WERI-Rb-1 (cell line): Measurements from ENCODE around the gene ABAT.
"Not testable (repeated sequence)": the region's sequence is repeated elsewhere in the genome, so short reads cannot be mapped to it uniquely, and the experiment has no call there.

Experiments used
- DNase-seq: peaks from one replicate; pipeline ENCODE4 v3.0.0-alpha.2; 2020
- H3K27ac ChIP-seq: fragments of 250-450 bp; sonication (Bioruptor Pico); 2 replicates; pipeline ENCODE4 v1.5.1; 2020; ENCODE audit warnings: mild to moderate bottlenecking, moderate library complexity
- H3K27me3 ChIP-seq: fragments of 250-450 bp; sonication (Bioruptor Pico); 2 replicates; pipeline ENCODE4 v1.5.1; 2021; ENCODE audit warnings: mild to moderate bottlenecking, low read depth, moderate library complexity; ENCODE audit not compliant: insufficient read depth, severe bottlenecking
- H3K36me3 ChIP-seq: fragments of 250-450 bp; sonication (Bioruptor Pico); 2 replicates; pipeline ENCODE4 v1.5.1; 2020; ENCODE audit warnings: mild to moderate bottlenecking, moderate library complexity
- H3K4me3 ChIP-seq: 2 replicates; pipeline ENCODE4 v1.5.1; 2011; ENCODE audit warnings: low read depth, mild to moderate bottlenecking, control low read depth, low read length
- H3K9me3 ChIP-seq: fragments of 250-450 bp; sonication (Bioruptor Pico); 2 replicates; pipeline ENCODE4 v1.5.1; 2021; ENCODE audit warnings: mild to moderate bottlenecking, moderate library complexity; ENCODE audit not compliant: severe bottlenecking
- TF ChIP-seq, protein P1 (sequence below): IDR thresholded peaks from 2 replicates; pipeline ENCODE4 v1.5.1; 2011; ENCODE audit warnings: low read depth, mild to moderate bottlenecking, control low read depth, inconsistent platforms, low read length

The ABAT gene

DNA sequence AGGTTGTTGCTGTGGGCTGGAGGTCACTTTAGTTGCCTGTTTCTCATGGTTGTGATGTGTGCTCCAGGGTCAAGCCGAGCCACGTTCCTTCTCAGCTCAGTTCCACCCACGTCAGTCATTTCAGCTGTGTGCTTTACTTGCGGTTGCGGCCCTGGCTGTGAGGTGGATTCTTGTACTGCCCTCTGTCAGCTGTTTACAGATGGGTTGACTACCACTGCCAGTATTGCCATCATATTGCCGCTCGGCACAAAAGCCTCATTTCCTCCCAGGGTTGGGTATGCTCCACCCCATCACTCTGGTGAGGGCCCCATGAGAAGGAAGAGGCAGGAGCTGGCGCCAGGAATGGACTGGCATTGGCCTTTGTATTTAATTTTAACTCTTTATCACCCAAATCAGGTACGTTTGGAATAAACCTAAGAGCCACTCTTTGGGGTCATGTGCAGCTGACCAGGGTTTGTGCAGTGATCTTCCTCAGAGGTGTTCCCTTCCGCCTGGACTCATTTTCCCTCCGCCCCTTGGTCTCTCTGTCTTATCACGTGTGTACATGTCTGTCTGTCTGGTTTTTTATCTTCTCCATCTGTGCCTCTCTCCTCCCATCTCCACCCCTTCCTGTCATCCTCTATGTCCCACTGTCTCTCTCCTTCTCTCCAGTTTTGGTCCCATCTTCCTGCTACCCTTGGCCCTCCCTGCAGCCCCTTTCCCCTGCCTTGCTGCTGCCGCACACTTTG lies 27.9 kb upstream of the ABAT start:
- Histone ChIP-seq H3K27me3 (no peaks in the 10 kb centered on the region), H3K9me3 (no peaks in the 10 kb centered on the region), H3K27ac (no peak overlapping the region), H3K36me3 (peaks cover 60% of the 10 kb centered on the region), H3K4me3 (no peak overlapping the region)
- no peak for DNase-seq
- TF ChIP-seq, protein P1, sequence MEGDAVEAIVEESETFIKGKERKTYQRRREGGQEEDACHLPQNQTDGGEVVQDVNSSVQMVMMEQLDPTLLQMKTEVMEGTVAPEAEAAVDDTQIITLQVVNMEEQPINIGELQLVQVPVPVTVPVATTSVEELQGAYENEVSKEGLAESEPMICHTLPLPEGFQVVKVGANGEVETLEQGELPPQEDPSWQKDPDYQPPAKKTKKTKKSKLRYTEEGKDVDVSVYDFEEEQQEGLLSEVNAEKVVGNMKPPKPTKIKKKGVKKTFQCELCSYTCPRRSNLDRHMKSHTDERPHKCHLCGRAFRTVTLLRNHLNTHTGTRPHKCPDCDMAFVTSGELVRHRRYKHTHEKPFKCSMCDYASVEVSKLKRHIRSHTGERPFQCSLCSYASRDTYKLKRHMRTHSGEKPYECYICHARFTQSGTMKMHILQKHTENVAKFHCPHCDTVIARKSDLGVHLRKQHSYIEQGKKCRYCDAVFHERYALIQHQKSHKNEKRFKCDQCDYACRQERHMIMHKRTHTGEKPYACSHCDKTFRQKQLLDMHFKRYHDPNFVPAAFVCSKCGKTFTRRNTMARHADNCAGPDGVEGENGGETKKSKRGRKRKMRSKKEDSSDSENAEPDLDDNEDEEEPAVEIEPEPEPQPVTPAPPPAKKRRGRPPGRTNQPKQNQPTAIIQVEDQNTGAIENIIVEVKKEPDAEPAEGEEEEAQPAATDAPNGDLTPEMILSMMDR = no peak

DNA sequence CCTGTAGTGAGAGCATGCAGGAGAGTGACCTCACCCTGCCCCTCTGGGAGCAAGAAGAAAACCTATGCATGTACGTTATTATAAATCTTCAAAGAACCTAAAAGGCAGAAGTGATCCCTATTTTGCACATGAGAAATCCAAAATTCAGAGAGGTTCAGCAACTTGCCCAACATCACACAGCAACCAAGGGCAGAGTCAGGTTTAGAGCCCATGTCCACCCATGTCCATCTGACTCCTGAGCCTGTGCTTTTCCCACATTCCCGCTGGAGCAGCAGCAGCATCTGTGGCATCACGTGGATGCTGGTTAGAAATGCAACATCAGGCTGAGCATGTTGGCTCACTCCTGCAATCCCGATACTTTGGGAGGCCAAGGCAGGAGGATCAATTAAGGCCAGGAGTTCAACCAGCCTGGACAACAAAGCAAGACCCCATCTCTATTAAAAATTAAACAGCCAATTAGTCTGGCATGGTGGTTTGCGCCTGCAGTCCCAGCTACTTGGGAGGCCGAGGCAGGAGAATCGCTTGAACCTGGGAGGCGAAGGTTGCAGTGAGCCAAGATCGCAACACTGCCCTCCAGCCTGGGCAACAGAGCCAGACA lies 26.6 kb upstream of the ABAT start:
- TF ChIP-seq, protein P1 = no peak
- no peak for DNase-seq
- Histone ChIP-seq H3K9me3 (no peaks in the 10 kb centered on the region), H3K27ac (no peak overlapping the region), H3K27me3 (no peaks in the 10 kb centered on the region), H3K4me3 (no peak overlapping the region), H3K36me3 (peaks cover 47% of the 10 kb centered on the region)

DNA sequence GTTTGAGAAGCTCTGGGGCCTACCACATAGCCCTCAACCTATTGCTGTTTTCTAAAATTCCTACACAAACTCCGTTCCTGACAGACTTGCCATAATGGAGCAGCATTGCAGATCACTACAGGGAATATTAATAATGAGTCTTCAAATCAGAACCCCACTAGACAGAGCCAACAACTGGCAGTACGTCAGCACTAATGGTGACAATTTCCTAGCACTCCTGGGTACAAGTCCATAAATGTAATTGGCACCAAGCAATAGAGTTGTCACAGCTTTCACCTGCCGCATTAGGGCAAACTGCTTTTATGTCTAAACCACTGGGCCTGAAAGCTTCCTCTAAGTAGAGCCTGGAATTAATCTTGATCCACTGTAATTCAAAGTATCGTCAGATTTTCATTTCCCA lies 25.5 kb upstream of the ABAT start:
- no peak for DNase-seq
- H3K4me3 ChIP-seq = no peak overlapping the region
- no peaks in the 10 kb centered on the region for H3K27me3 ChIP-seq
- H3K9me3 ChIP-seq = no peaks in the 10 kb centered on the region
- TF ChIP-seq, protein P1 = no peak
- peaks cover 36% of the 10 kb centered on the region for H3K36me3 ChIP-seq
- H3K27ac ChIP-seq = no peak overlapping the region

DNA sequence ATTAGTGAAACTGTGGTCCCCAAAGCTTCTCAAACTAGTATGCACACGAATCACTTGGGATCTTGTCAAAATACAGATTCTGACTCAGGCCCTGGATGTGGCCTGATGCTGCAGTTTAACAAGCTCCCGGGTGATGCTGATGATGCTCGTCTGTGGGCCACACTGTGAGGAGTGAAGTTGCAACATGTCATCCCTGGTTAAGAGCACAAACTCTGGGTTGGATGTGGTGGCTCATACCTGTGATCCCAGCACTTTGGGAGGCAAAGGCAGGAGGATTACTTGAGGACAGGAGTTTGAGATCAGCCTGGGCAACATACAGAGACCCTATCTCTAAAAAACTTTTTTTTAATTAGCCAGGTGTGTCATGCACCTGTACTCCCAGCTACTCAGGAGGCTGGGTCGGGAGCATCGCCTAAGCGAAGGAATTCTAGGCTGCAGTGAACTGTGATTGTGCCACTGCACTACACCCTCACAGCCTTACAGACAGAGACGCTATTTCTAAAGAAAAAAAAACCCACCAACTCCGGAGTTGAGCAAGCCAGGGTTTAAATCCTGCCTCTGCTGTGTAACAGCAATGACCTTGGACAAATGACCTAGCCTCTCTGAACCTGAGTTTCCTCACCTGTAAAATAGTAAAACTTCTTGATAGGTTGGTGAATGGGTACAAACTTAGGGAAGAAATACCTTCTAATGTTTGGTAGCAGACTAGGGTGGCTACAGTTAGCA lies 24.4 kb upstream of the ABAT start:
- TF ChIP-seq, protein P1 = no peak
- Histone ChIP-seq H3K27ac (no peak overlapping the region), H3K9me3 (no peaks in the 10 kb centered on the region), H3K27me3 (no peaks in the 10 kb centered on the region), H3K36me3 (peaks cover 25% of the 10 kb centered on the region), H3K4me3 (no peak overlapping the region)
- no peak for DNase-seq

DNA sequence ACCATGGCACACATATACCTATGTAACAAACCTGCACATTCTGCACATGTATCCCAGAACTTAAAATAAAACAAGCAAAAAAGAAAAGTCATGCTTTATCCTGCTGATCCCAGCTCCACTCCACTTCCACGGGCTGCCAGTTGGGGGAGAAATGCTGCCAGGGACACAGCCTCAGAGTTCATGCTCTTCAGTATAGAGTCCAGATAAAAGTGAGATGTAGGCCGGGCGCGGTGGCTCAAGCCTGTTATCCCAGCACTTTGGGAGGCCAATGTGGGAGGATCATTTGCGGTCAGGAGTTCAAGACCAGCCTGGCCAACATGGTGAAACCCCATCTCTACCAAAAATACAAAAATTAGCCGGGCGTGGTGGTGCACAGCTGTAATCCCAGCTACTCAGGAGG lies 22.5 kb upstream of the ABAT start:
- peak; percentile 24 for DNase-seq
- H3K27me3 ChIP-seq, H3K4me3 ChIP-seq, H3K9me3 ChIP-seq, H3K27ac ChIP-seq: not testable (repeated sequence)
- peaks cover 14% of the 10 kb centered on the region for H3K36me3 ChIP-seq
- TF ChIP-seq, protein P1 = peak; percentile 45
